Brain microvascular endothelial cell (primary cell): Measurements from ENCODE around the gene SLC22A9.

ENCODE experiments used
- DNase-seq: peaks from one replicate; pipeline ENCODE4 v3.0.0-alpha.2; 2020
- H3K27ac ChIP-seq: fragments of 250-450 bp; sonication (Bioruptor Pico); 2 replicates; pipeline ENCODE4 v1.5.1; 2020; ENCODE audit warnings: mild to moderate bottlenecking, moderate library complexity
- H3K27me3 ChIP-seq: fragments of 250-450 bp; sonication (Bioruptor Pico); replicated peaks from 2 replicates; pipeline ENCODE4 v1.5.1; 2020; ENCODE audit warnings: mild to moderate bottlenecking
- H3K36me3 ChIP-seq: fragments of 250-450 bp; sonication (Bioruptor Pico); replicated peaks from 2 replicates; pipeline ENCODE4 v1.5.1; 2020; ENCODE audit warnings: mild to moderate bottlenecking
- H3K4me3 ChIP-seq: 2 replicates; pipeline ENCODE4 v1.5.1; 2011; ENCODE audit warnings: low read depth, mild to moderate bottlenecking, control low read depth, low read length, moderate library complexity
- CTCF ChIP-seq: IDR thresholded peaks from 2 replicates; pipeline ENCODE4 v1.5.1; 2011; ENCODE audit warnings: low read depth, mild to moderate bottlenecking, moderate library complexity, low read length, control low read depth, inconsistent platforms; ENCODE audit errors: missing control alignments
- in situ Hi-C: cut with HindIII; loops from 2 replicates; pipeline ENCODE4 v1.10.0; 2017; ENCODE audit warnings: low sequenced_read_pairs, low pct_ligation_motif_present

Gene SLC22A9

DNA sequence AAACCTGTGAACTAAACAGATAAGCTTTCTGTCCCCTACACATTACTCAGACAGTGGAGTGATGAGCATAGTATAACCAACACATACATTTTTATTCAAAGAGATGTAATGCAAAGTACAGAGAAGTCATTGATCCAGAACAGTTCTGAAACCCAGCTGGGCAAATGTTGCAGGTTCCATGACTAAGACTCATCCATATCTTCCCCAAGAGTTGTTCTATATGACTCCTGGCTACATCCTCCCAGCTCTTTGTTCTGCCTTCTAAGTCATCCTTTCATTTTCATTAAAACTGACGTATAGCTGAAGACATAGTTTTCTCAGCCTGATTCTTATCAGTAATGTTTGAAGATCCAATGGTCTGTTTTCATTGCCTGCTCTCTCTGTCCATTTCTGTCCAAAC is 74.1 kb downstream of the SLC22A9 start:
- no peaks in the 10 kb centered on the region for H3K36me3 ChIP-seq
- in situ Hi-C loops, result no loop called here
- no peaks in the 10 kb centered on the region for H3K27me3 ChIP-seq
- H3K27ac ChIP-seq, result no peak overlapping the region
- DNase-seq, result no peak
- no peak overlapping the region for H3K4me3 ChIP-seq
- TF ChIP-seq CTCF, result no peak

- in situ Hi-C loops, result no loop called here
- H3K27me3 ChIP-seq, result no peaks in the 10 kb centered on the region
- no peak for TF ChIP-seq CTCF
- no peak overlapping the region for H3K4me3 ChIP-seq
- no peak for DNase-seq
- H3K36me3 ChIP-seq, result no peaks in the 10 kb centered on the region
- H3K27ac ChIP-seq, result no peak overlapping the region
Measured at GRCh38 chr11:63444160-63444559, 74.6 kb downstream of the SLC22A9 start.

- Histone ChIP-seq H3K4me3 (no peak overlapping the region), H3K27ac (no peak overlapping the region), H3K36me3 (no peaks in the 10 kb centered on the region), H3K27me3 (no peaks in the 10 kb centered on the region)
- no peak for TF ChIP-seq CTCF
- no peak for DNase-seq
- in situ Hi-C loops, result no loop called here
Measured at GRCh38 chr11:63445118-63445517, 75.5 kb downstream of the SLC22A9 start.

- Histone ChIP-seq H3K27me3 (no peaks in the 10 kb centered on the region), H3K4me3 (no peak overlapping the region), H3K27ac (no peak overlapping the region), H3K36me3 (no peaks in the 10 kb centered on the region)
- peak; percentile 71 for DNase-seq
- TF ChIP-seq CTCF, result no peak
- in situ Hi-C loops, result no loop called here
Measured at GRCh38 chr11:63445720-63446119, 76.1 kb downstream of the SLC22A9 start.

- H3K4me3 ChIP-seq, result no peak overlapping the region
- no peak for DNase-seq
- H3K27me3 ChIP-seq, result no peaks in the 10 kb centered on the region
- in situ Hi-C loops, result no loop called here
- no peaks in the 10 kb centered on the region for H3K36me3 ChIP-seq
- H3K27ac ChIP-seq, result no peak overlapping the region
- no peak for TF ChIP-seq CTCF
Measured at GRCh38 chr11:63448646-63449045, 79.1 kb downstream of the SLC22A9 start.

DNA sequence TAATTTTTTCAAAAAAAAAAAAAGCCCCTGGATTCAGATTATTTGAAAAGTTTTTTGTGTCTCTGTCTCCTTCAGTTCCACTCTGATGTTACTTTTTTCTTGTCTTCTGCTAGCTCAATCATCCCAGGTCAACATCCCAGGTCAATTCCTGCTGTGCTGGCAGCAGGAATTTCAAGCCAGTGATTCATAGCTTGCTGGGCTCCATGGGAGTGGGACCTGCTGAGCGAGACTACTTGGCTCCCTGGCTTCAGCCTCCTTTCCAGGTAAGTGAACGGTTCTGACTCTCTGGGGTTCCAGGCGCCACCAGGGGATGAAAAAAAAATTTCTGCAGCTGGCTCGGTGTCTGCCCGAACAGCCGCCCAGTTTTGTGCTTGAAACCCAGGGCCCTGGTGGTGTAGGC is 90.0 kb downstream of the SLC22A9 start:
- no peak for DNase-seq
- TF ChIP-seq CTCF, result no peak
- Histone ChIP-seq H3K27me3 (peaks cover 3% of the 10 kb centered on the region), H3K36me3 (no peaks in the 10 kb centered on the region), H3K27ac (no peak overlapping the region), H3K4me3 (no peak overlapping the region)
- in situ Hi-C loops, result no loop called here
